SW480 (cell line): ENCODE data around the gene TWF2.

ENCODE experiments used
- DNase-seq: peaks from one replicate; pipeline ENCODE4 v3.0.0-alpha.2; 2016; ENCODE audit warnings: low spot score

Gene TWF2

DNA sequence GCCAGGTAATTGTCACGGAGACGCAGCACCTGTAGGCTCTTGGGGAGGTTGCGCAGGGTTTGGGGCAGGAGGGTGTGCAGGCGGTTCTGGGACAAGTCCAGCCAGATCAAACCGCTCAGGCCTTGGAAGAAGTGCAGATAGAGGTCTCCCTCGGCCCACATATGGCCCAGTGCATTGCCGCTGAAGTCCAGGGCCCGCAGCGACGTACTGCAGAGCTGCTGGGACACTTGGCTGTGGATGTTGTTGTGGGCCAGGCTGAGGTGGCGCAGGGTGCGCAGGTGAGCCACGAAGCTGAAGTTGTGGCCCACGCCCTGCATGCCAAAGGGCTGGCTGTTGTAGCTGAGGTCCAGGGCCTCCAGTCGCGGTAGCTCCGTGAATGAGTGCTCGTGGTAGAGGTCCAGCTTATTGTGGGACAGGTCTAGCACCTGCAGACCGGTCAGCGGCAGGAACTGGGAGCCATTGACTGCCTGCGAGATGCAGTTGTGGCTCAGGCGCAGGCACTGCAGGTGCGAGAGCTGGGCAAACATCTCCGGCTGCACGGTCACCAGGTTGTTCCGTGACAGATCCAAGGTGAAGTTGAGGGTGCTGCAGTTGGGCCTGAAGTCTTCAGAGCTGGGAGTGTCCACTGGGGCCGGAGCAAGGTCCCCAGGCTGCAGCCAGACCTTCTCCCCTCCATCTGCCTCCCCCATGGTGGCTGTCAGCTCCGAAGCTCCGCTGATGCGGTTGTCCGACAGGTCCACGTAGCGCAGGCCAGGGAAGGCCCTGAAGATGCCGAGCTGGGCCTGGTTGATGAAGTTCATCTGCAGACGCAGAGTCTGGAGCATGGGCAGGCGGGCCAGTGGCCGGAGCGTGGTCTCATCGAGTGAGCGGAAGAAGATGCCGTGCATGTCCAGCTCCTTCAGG lies 16.4 kb downstream of the TWF2 start:
- no peak for DNase-seq

DNA sequence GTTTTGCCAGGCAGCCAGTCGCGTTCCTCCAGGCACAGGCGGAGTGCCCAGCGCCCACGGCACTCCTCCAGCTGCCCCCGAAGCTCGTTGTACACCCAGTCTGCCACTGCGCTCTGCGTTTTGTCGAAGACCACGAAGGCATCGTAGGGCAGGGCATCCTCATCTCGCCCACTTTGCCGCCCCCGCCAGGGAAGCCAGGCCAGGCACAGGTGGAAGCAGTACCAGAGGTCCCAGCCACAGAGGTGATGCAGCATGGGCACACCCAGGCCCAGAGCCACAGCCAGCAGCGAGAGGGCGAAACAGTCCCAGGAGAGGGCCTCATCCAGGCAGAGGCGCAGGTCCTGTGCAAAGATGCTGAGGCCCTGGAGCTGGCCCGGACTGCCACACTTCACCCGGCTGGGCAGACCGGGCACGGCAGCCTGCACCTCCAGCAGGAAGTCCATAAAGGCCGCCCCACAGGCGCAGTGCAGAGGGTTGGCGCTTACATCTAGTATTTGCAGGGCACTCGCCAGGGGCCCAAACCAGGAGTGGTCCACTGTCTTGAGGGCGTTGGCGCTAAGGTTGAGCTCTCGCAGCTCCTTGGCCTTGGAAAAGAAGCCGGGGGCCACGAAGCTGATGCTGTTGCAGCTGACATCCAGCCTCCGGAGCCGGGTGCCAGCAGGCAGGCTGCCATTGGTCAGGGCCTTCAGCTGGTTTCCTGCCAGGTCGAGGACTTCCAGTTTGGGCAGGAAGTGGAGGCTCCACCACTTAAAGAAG lies 17.2 kb downstream of the TWF2 start:
- DNase-seq = no peak

DNA sequence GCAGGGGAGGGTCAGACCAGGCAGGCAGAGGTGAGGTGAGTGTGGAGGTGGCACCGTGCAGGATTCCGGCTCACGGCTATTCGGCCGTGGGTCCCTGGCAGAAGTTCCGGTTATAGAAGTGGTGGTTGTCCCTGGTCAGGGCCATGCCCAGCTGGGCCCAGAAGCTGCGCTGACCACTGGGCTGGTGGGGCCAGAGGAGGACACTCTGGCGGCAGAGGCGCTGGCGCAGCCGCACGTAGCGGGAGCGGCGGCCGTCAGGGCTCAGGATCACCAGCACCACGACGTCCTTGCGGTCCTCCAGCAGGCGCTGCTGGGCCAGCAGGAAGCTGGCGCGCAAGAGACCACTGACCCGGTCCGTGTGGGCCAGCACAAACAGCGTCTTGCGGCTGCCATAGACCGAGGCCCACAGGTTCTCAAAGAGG lies 17.8 kb downstream of the TWF2 start:
- no peak for DNase-seq

DNA sequence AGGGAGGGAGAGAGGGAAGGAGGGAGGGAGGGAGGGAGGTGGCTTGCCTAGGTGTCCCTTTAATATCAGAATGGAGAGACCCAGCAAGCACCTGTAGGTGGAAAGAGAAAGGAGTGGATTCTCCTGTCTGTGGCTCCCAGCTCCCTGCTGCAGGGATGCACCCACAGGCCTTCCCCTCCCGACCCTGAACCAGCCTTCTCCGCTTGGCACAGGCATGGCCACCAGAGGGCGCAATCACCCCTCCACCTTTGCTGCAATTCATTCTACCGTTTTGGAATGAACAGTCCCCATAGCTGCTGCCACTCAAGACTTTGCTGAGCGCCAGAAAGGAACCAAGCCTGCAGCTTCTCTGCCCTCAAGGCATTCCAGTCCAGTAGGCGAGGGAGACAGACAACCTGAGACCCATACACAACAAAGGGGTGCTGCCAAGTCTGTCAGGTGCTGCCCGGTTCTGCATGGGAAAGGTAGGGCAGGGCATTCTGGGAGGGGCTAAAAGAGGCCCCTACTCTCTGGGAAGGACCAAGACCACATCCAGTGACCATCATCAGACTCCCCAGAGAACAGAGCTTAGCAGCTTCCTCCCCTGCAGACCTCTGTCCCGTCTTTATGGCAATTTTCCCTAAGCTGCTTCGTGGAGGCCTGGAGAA lies 18.5 kb downstream of the TWF2 start:
- DNase-seq = peak; percentile 71

DNA sequence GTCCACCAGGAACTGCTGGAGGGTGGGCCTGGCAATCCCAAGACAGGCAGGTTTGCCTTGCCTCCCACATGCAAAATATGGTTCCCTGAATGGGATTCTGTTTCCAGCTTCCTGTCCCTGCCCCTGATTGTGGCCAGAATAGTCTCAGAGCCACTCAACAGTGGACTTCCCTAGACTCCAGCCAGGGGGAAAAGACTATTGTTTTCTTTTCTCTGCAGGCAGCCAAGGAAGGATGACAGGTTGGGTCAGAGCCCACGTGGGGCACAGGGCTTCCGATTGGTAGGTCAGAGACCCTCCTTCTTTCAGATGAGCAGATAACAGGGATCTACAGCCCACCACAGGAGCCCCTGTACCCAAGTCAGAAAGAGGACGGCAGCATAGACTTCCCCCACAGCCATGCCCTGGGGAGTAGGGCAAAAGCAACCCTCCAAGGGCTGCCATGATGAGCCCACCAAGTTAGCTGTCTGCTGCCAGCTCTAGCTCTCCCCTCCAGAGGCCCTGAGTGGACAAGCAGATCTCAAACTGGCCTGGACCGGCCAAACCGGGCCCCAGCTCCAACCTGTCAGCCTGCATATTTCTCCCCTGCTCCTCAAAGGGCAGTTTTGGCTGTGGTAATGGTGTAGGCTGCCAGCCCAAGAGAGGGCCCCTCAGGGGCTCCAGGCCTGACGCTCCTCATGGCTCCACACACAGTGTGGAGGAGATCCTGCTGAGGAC lies 19.9 kb downstream of the TWF2 start:
- DNase-seq = peak; percentile 32

DNA sequence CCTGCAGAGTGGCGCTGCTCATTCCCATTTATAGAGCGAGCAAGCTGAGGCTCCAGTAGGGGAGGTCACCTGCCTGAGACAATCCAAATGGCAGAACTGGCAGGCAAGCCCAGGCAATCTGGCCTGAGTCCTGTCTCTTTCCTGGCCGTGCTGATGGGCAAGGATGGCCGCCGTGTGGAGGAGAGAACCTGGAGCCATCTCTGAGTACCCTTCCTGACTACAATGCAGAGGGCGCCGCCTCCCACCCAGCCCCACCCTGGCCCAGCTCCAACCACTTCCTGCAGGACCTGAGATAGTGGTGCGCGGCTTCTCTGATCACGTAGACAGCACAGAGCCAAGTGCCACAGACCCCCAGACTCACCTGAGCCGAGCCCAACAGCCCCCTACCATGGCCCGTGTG lies 20.5 kb downstream of the TWF2 start:
- DNase-seq = peak; percentile 50

DNA sequence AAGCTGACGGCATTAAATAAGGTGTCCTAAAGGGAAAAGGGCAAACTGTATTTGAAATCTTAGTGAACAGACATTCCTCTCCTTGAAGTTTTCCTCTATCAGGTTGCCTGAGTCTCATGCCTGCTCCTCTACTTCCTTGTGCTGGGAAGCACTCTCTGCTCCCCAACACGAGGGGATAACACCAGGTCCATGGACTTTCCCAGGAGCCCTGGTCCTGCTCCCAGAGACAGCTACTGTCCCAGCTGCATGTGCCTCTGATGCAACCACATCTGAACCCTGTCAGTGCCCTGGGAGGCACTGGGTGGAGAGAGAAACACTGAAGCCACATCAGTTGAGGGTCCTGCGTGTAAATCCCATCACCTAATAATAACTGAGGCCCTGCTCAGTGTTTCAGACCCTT lies 20.9 kb downstream of the TWF2 start:
- DNase-seq = peak; percentile 29

DNA sequence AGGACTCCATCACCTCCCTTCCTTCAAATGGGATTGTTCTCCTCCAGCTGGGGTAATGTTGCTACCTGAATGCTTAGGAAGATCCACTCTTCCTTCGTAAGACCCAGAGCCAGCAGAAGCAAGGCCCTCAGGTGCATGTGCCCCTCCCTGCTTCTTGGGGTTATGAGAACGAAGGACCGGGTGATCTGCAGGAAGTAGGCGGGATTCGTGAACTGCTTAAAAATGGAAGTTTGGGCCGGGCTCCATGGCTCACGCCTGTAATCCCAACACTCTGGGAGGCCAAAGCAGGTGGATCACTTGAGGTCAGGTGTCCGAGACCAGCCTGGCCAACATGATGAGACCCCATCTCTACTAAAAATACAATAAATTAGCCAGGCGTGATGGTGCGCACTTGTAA lies 21.6 kb downstream of the TWF2 start:
- no peak for DNase-seq

DNA sequence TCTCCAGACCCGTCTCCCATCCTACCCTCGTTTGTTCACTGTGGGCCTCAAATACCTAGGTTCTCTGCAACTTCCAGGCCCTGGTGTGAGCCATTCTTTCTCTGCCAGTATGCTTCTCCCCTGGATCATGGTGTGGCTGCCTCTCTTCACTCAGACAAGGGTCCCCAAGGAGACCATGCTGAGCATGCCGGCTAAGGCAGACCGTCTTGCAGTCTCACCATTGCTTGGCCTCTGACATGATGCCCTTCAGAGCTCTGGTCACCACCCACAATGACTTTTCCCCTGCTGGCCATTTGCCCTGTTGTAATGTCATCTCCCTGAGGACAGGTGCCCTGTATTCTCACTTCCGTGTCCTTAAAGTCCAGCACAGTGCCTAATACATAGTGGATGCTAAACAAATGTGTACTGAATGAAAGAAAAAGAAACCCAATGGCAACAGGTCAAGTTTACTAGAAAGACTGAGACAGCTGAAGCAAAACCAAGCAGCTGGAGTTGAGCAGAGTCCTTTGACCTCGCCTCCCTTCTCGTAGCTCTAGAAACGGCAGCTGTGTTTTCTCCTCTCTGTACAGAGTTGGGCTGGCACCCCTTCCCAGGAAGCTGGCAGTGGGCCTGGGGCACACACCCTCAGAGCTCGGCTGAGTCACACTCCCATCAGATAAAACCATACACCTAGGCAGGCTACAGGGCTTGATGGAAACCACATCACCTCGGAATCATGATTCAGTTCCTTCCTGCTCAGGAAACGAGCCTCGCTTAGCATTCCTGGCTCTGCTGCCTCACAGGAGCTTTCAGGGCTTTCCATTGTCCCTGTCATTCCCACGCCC lies 22.2 kb downstream of the TWF2 start:
- peak; percentile 94 for DNase-seq

DNA sequence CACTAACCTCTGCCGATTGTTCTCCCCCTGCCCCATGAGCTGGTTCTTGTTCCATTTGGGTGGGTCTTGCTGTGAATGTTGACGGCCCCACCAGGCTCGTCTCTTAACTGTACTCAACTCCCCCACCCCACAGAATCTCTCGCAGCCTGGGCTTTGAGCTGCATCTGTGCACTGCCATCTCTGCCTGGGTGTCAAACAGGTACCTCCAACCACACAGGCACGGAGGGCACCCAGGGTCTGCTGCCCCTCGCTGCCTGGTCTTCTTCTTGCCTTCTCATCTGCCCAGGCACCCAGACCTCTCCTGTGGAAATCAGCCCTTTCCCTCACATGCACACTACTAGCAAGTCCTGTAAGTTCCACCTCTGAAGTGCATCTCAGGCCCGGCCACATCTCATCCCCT lies 23.6 kb downstream of the TWF2 start:
- no peak for DNase-seq

DNA sequence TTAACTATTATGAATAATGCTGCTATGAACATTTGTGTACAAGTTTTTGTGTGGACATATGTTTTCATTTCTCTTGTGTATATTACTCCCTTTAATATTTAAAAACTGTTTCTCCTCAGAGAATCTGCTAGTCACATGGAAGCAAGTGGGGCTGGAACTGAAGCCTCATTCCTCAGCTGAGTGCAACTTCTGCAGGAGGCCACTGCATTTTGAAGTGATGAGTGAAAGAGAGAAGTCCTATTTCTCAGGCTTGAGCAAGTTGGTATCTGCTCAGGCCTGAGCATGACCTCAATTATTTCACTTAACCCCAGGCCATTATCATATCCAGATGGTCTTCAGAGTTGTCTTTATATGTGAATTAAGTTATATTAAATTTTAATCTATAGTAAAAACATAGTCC lies 25.1 kb downstream of the TWF2 start:
- no peak for DNase-seq

DNA sequence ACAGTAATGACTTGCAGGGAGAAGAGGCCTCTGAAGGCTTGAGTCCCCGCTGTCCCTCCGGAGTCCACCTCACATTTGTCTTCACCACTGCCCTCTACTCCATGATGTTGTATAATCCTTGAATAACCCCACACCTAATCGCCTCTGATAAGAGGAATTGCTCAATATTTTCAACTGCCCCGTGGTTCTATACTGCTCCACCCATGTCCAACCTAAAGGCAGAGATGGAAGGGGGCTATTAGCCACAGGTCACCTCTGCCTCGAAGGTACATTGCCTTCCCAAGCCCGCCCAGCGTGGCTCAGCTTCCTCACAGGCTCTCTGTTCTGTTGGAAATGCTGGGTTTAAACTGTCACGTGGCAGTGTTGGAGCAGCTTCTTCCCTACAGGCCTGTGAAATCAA lies 26.0 kb downstream of the TWF2 start:
- no peak for DNase-seq

DNA sequence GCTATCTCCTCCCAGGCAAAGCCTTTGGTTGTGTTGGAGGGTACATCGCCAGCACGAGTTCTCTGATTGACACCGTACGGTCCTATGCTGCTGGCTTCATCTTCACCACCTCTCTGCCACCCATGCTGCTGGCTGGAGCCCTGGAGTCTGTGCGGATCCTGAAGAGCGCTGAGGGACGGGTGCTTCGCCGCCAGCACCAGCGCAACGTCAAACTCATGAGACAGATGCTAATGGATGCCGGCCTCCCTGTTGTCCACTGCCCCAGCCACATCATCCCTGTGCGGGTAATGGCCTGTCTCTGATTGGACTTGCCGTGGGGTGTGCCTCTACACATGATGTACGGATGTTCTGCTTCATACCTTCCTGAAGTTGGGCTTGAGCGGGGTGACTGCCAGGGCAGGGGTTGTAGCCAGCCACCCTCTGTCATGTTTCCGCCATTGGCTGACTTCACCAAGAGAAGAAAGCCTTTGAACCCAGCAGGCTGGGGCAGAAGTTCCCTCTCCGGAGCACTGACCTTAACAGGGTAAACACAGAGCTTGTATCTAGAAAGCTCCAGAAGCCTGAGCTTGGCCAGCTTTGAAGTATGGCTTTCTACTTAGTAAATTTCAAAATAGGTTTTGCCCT lies 27.6 kb downstream of the TWF2 start:
- DNase-seq = no peak

DNA sequence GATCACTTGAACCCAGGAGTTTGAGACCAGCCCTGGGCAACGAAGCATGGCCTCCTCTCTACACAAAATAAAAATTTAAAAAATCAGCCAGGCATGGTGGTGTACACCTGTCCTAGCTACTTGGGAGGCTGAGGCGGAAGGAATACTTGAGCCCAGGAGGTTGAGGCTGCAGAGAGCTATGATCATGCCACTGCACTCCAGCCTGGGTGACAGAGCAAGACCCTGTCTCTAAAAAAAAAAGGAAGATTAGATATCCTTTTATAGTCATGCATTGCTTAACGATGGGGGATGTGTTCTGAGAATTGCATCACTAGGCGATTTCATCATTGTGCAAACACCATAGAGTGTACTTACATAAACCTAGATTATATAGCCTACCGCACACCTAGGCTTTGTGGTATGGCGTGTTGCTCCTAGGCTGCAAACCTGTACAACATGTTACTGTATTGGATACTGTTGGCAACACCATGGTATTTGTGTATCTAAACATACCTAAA lies 28.4 kb downstream of the TWF2 start:
- DNase-seq = no peak

DNA sequence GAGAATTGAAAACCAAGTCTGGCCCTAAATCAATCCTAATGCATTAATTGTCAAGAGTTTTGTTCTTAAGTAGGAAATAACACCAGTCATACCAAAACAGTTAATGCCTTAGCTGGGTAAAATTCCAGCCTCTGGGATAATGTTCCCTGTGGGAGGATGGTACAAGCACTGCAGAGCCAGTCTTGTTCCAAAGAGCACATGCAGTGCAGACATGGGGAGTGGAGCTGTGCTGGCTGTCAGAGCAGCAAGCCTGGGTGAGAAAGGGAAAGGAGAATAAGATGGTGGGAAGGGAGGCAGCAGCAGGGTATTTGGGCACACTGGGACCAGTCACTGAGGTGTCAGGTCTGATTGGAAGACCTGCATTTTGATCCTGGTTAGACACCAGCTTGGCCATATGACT lies 28.9 kb downstream of the TWF2 start:
- no peak for DNase-seq

DNA sequence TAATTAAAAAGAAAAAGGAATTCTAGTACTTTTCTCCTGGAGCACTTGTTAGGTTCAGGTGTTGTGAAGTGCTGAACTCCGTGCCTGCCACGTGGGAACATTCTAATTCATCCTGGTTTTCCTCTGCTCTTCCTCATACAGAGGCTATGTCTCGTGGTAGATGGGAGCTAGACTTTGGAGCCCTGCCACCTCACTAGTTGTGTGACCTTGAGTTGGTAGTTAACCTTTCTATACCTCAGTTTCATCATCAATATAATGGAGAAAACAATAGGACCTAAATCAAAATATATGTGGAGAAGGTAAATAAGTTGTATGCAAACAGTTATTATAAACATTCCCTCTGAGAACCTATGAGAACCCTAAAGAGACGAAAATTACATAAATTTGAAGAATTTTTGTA lies 30.4 kb downstream of the TWF2 start:
- no peak for DNase-seq

DNA sequence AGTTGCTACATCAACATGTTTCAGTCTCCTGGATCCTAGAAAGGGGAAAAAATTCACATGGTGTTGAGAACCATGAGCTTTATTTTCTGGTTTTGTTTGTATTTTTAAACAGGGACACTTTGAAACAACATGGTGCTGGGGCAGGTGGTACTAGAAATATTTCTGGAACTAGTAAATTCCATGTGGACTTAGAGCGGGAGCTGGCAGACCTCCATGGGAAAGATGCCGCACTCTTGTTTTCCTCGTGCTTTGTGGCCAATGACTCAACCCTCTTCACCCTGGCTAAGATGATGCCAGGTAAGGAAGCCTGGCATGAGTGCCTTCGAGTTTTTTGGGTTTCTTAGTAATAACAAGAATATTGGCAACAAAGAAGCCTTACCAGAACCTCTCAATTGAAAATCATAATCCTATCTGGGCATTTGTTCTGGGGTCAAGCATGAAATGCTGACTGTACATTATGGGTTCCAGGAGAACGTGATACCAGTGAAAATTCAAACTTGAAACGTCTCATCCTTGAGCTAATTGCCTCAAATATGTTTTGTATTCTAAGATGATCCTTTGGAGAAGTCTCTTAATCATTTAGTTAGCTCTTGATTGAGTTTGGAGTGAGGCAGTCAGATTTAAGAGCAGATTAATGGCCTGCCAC lies 33.1 kb downstream of the TWF2 start:
- DNase-seq = no peak

DNA sequence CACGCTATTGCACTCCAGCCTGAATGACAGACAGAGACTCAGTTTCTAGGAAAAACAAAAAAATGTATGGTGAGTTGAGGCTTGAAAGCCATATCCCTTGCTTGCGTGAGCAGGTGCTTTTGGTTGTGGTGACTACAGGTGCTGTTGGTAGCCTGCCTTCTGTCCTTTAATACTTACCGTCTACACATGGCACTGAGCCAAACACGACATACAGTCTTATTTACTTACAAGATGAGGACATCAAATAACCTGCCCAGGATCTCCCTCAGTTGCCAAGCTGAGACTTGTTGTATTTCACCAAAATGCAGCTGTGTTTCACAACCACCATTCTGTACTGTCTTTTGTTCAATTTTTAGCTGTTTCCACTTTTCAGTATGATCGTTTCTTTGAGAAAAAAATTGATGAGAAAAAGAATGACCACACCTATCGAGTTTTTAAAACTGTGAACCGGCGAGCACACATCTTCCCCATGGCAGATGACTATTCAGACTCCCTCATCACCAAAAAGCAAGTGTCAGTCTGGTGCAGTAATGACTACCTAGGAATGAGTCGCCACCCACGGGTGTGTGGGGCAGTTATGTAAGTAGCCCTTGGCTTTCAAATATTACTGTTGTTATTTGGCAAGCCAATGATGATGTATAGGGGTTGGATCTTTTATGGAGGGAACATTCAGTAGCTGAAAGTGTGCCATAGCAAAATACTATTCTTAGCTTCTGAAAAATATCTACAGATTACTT lies 34.5 kb downstream of the TWF2 start:
- DNase-seq = peak; percentile 6

DNA sequence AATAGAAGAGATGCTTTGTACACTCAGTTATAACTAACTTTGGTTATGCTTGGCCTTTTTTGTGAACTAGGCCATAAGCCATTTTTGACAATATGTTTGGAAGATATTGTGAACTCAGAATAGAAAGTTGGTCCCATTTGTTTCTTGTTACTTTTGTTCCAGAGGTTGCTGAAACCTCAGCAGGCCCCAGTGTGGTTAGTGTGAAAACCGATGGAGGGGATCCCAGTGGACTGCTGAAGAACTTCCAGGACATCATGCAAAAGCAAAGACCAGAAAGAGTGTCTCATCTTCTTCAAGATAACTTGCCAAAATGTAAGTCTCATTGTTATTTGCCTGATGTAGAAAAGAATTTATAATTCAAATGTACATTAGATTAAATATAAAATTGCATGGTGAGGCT lies 35.3 kb downstream of the TWF2 start:
- no peak for DNase-seq
